Lower leg skin (tissue), 4 donors: ENCODE data around the gene ACRBP. TPM values are rescaled to one million over a fixed set of nuclear protein-coding genes. Genes with fewer than 3 reads are reported as not detected.
"Not testable (repeated sequence)": the region's sequence is repeated elsewhere in the genome, so short reads cannot be mapped to it uniquely, and the experiment has no call there.

Experiments
- DNase-seq, 2 donors: peaks; one replicate each; pipeline ENCODE4 v3.0.0-alpha.2; 2019; ENCODE audit warnings: low spot score in 2 of 2
- H3K4me3 ChIP-seq: fragments of 200-600 bp; sonication (generic); 2 replicates; pipeline ENCODE4 v1.5.1; 2017; ENCODE audit warnings: mild to moderate bottlenecking, low read depth; ENCODE audit not compliant: poor library complexity, severe bottlenecking
- POLR2A ChIP-seq, 2 donors: fragments of 450-650 bp; IDR thresholded peaks; one replicate each; pipeline ENCODE4 v1.6.1; 2016 to 2017; ENCODE audit warnings: antibody characterized with exemption in 2 of 2, mild to moderate bottlenecking in 1 of 2, moderate library complexity in 1 of 2
- WGBS, 2 donors: methylation state at CpG; one replicate each; pipeline ENCODE4 v1.1.5; 2018; 5-methylcytosine and 5-hydroxymethylcytosine counted together
- intact Hi-C: fragments of 100-400 bp; cut with DNase I; formaldehyde crosslinking; loops from one replicate; pipeline ENCODE4 v1.15.0; 2023; ENCODE audit warnings: low total_unique reads
- total RNA-seq, 4 donors: library from RNA; depleted of rRNA; stranded (reverse); fragments of >200 nt; gene quantifications; one replicate each; pipeline ENCODE4 v1.1.0, GENCODE V29; 2016
- TF ChIP-seq, protein P1 (sequence below), 3 donors: fragments of 450-650 bp; IDR thresholded peaks; one replicate each; pipeline ENCODE4 v1.5.1; 2016; ENCODE audit warnings: antibody characterized with exemption in 3 of 3, mild to moderate bottlenecking in 3 of 3, moderate library complexity in 2 of 3

The ACRBP gene
- total RNA-seq, 4 donors from 2014 or later: 0.42 to 8.6 (median 0.76) TPM

DNA sequence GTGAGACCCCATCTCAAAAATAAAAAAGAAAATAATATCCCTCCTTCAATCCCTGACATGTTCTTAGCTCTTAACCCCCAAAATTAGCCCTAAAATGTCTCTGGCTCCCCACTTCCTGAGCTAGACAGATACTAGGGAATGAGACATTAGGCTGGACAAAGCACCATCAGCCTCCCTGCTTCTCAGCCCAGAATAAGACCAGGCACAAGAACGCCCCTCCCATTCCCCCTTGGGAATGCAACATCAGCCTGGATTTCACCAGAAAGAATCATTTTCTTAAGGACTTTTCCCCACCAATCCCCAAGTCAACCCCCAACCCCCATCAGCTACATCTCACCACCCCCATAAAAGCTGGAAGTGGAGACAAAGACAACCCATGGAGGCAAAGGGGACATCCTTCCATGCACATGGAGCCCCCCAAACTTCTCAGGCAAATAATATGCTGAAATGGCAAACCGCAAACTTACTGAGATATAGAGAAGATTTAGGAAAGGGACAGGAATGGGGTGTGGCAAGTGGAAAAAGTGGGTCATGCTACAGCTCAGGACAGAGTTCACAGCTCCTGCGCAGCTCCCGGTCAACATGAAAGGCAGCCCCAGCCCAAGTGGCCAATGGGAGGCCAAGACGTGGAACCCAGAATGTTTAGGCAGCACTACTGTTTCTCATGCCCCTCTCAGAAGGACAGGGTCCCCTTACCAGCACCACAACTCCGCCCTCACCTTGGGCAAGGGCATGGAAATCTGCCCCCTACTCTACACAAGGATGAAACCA lies 42.8 kb downstream of the ACRBP start:
- no peak for DNase-seq
- TF ChIP-seq POLR2A (IDR thresholded peaks at IDR 0.05): no peak
- TF ChIP-seq, protein P1, sequence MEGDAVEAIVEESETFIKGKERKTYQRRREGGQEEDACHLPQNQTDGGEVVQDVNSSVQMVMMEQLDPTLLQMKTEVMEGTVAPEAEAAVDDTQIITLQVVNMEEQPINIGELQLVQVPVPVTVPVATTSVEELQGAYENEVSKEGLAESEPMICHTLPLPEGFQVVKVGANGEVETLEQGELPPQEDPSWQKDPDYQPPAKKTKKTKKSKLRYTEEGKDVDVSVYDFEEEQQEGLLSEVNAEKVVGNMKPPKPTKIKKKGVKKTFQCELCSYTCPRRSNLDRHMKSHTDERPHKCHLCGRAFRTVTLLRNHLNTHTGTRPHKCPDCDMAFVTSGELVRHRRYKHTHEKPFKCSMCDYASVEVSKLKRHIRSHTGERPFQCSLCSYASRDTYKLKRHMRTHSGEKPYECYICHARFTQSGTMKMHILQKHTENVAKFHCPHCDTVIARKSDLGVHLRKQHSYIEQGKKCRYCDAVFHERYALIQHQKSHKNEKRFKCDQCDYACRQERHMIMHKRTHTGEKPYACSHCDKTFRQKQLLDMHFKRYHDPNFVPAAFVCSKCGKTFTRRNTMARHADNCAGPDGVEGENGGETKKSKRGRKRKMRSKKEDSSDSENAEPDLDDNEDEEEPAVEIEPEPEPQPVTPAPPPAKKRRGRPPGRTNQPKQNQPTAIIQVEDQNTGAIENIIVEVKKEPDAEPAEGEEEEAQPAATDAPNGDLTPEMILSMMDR (IDR thresholded peaks at IDR 0.05): no peak
- H3K4me3 ChIP-seq: no peak overlapping the region
- intact Hi-C loops: no loop called here
- WGBS, 2 donors: 52 to 56% methylated on average over 6 of the region's 6 CpGs

DNA sequence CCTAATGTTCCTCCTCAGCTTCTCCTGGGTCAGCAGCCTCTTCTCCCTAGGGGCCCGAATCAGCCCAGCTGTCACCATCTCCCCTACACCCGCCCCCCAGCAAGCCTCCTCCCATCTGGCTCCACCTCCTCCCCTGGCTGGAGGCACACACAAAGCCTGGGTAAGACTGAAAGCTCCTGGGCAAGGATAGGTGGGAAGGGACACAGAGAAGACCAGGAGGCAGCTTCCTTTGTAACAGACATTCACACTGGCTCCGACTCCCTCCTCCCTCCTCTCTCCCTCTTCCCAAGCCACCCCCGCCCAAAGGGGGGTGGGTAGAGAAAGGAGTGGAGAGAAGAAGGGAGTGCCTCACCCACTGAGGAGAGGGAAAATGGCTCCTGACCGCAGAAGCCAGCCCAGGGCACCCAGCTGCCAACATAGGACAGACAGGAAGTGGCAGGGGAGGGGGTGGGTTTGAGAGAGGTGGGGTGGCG lies 44.1 kb downstream of the ACRBP start:
- WGBS, 2 donors: 6 to 9% methylated on average over 6 of the region's 6 CpGs
- peak; percentile 55 to 91 for DNase-seq
- H3K4me3 ChIP-seq: no peak overlapping the region

DNA sequence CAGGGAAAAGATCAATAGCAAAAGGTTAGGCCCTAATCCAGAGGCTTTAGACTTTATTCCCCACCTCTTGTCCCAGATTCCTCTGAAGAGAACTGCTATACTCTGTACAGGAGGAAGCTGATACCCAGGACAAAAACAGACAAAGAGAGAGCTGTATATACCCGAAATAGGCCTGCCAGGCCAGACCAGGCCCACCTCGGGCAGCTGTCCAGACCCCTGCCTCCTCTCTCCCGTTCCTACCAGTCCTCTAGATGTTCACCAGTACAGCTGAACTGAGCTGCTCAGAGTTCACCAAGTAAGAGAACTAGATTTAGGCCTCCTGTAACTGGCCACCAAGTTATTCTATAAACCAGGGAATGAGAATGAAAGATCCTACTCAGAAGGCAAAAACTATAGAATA lies 44.7 kb downstream of the ACRBP start:
- WGBS, 2 donors: 45 to 58% methylated on average over 3 of the region's 3 CpGs
- no peak for DNase-seq
- TF ChIP-seq, protein P1 (IDR thresholded peaks at IDR 0.05): no peak
- TF ChIP-seq POLR2A (IDR thresholded peaks at IDR 0.05): no peak
- no peak overlapping the region for H3K4me3 ChIP-seq
- intact Hi-C loops: no loop called here

More for the DNA sequence above, 44.1 kb downstream of the ACRBP start:
- intact Hi-C loops: no loop called here
- TF ChIP-seq, protein P1 (IDR thresholded peaks at IDR 0.05): no peak
- no peak for TF ChIP-seq POLR2A (IDR thresholded peaks at IDR 0.05)

DNA sequence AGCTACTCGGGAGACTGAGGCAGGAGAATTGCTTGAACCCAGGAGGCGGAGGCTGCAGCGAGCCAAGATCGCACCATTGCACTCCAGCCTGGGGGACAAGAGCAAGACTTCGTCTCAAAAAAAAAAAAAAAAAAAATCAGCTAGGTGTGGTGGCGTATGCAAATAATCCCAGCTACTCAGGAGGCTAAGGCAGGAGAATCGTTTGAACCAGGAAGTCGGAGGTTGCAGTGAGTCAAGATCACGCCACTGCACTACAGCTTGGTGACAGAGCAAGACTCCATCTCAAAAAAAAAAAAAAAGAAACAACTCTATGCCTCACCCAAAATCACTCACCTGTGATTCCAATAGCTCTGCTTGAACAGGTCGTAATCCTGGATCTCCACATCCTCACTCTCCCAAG lies 51.6 kb downstream of the ACRBP start:
- WGBS, 2 donors: 85 to 91% methylated on average over 10 of the region's 10 CpGs
- intact Hi-C loops, H3K4me3 ChIP-seq, DNase-seq: not testable (repeated sequence)

DNA sequence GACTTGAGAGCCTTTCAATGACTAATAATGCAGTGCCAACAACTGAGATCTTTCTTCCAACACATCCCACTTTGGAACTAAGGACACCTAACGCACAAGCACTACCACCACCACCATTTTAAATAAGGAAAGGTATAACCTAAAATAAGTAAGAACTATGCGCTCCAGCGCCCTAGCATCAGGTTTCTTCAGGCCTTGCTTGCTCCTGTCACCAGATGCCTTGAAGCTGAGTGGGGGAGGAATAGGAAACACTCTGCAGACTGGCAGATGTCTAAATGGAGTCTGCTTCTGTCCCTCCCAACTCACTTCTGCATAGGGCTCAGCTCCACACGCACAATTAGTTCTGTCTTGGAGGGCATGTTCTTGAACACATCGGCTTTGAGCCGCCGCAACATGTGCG lies 55.1 kb downstream of the ACRBP start:
- WGBS, 2 donors: 90 to 92% methylated on average over 8 of the region's 8 CpGs
- intact Hi-C loops: no loop called here
- TF ChIP-seq, protein P1 (IDR thresholded peaks at IDR 0.05): no peak
- TF ChIP-seq POLR2A (IDR thresholded peaks at IDR 0.05): no peak

More for the DNA sequence above, 55.1 kb downstream of the ACRBP start:
- no peak overlapping the region for H3K4me3 ChIP-seq
- no peak for DNase-seq

Other genes starting within 250 kb of the ACRBP start
- gene CD27, start 202.5 kb downstream of the ACRBP start, total RNA-seq: under 1 TPM in 2 of 4 donors, not detected in 2; 0.16 to 0.89 TPM
- gene TAPBPL, start 195.4 kb downstream of the ACRBP start, total RNA-seq: 10 to 100 TPM; 11.4 to 23.8 (median 17.6) TPM
- gene VAMP1, start 176.8 kb downstream of the ACRBP start, total RNA-seq: 1 to 10 TPM; 2.1 to 6.6 (median 4.4) TPM
- 10 to 100 TPM; 38.6 to 62.1 (median 58.7) TPM for gene MRPL51, start 154.2 kb downstream of the ACRBP start, total RNA-seq
- gene NCAPD2, start 153.3 kb downstream of the ACRBP start, total RNA-seq: 10 to 100 TPM; 18.5 to 25.9 (median 22.5) TPM
- 1,000 to 10,000 TPM; 1,190 to 2,139 (median 1,514) TPM for gene GAPDH, start 112.9 kb downstream of the ACRBP start, total RNA-seq
- 1 to 10 TPM; 3.3 to 6.8 (median 4.6) TPM for gene IFFO1, start 91.4 kb downstream of the ACRBP start, total RNA-seq
- gene NOP2, start 79.1 kb downstream of the ACRBP start, total RNA-seq: 10 to 100 TPM; 16.2 to 24.0 (median 23.4) TPM
- gene CHD4, start 40.1 kb downstream of the ACRBP start, total RNA-seq: 100 to 1,000 TPM; 167 to 235 (median 205) TPM
- gene LPAR5, start 11.5 kb downstream of the ACRBP start, total RNA-seq: 10 to 100 TPM; 11.0 to 16.4 (median 12.4) TPM
- 10 to 100 TPM; 40.8 to 63.6 (median 56.0) TPM for gene ING4, start 15.7 kb upstream of the ACRBP start, total RNA-seq
- gene ZNF384, start 41.9 kb upstream of the ACRBP start, total RNA-seq: 10 to 100 TPM; 22.7 to 79.9 (median 33.7) TPM
- gene PIANP, start 53.4 kb upstream of the ACRBP start, total RNA-seq: not detected
- gene COPS7A, start 76.6 kb upstream of the ACRBP start, total RNA-seq: 10 to 100 TPM; 46.3 to 64.6 (median 56.6) TPM
- gene MLF2, start 105.7 kb upstream of the ACRBP start, total RNA-seq: 100 to 1,000 TPM; 140 to 196 (median 175) TPM
- 100 to 1,000 TPM in 2 of 4 donors, 10 to 100 TPM in 2; 91.6 to 131 (median 114) TPM for gene PTMS, start 118.9 kb upstream of the ACRBP start, total RNA-seq
- 1 to 10 TPM in 1 of 4 donors, under 1 TPM in 1, not detected in 2; 0.52 to 1.1 TPM for gene LAG3, start 125.1 kb upstream of the ACRBP start, total RNA-seq
- 1 to 10 TPM; 2.9 to 7.0 (median 3.6) TPM for gene CD4, start 142.1 kb upstream of the ACRBP start, total RNA-seq
- 1 to 10 TPM in 2 of 4 donors, under 1 TPM in 1, not detected in 1; 0.65 to 1.4 (median 1.3) TPM for gene GPR162, start 174.4 kb upstream of the ACRBP start, total RNA-seq
- 10 to 100 TPM in 2 of 4 donors, 1 to 10 TPM in 2; 8.8 to 18.2 (median 11.8) TPM for gene P3H3, start 181.0 kb upstream of the ACRBP start, total RNA-seq
- gene GNB3, start 193.5 kb upstream of the ACRBP start, total RNA-seq: 1 to 10 TPM in 1 of 4 donors, under 1 TPM in 2, not detected in 1; 0.17 to 1.2 (median 0.52) TPM
- 1 to 10 TPM; 2.0 to 7.1 (median 2.9) TPM for gene CDCA3, start 203.9 kb upstream of the ACRBP start, total RNA-seq
- gene USP5, start 204.7 kb upstream of the ACRBP start, total RNA-seq: 10 to 100 TPM; 61.9 to 79.3 (median 72.5) TPM
- 100 to 1,000 TPM; 265 to 558 (median 432) TPM for gene TPI1, start 220.1 kb upstream of the ACRBP start, total RNA-seq
- 10 to 100 TPM in 3 of 4 donors, 1 to 10 TPM in 1; 6.8 to 14.7 (median 11.5) TPM for gene SPSB2, start 225.9 kb upstream of the ACRBP start, total RNA-seq